Subcutaneous abdominal adipose tissue (tissue), 5 donors: ENCODE measurements around the gene IKZF1.

Experiments
- H3K27ac ChIP-seq: one replicate; pipeline ENCODE4 v1.7.0; 2013; ENCODE audit warnings: low read depth, mild to moderate bottlenecking, inconsistent platforms, low read length, moderate library complexity
- H3K27me3 ChIP-seq, 5 donors: one replicate each; pipeline ENCODE4 v1.7.0; 2013; ENCODE audit warnings: low read length in 5 of 5, inconsistent platforms in 1 of 5; ENCODE audit not compliant: control insufficient read depth in 5 of 5, insufficient read depth in 4 of 5
- H3K36me3 ChIP-seq, 5 donors: one replicate each; pipeline ENCODE4 v1.7.0; 2013; ENCODE audit warnings: low read length in 5 of 5; ENCODE audit not compliant: control insufficient read depth in 5 of 5, insufficient read depth in 5 of 5
- H3K4me1 ChIP-seq, 5 donors: one replicate each; pipeline ENCODE4 v1.7.0; 2013; ENCODE audit warnings: low read length in 5 of 5, mild to moderate bottlenecking in 3 of 5, moderate library complexity in 1 of 5; ENCODE audit not compliant: control insufficient read depth in 5 of 5, insufficient read depth in 5 of 5
- H3K4me3 ChIP-seq, 5 donors: one replicate each; pipeline ENCODE4 v1.7.0; 2013; ENCODE audit warnings: low read length in 5 of 5, low read depth in 1 of 5
- H3K9ac ChIP-seq, 5 donors: one replicate each; pipeline ENCODE4 v1.7.0; 2013; ENCODE audit warnings: low read length in 5 of 5, mild to moderate bottlenecking in 4 of 5, moderate library complexity in 3 of 5
- H3K9me3 ChIP-seq, 5 donors: one replicate each; pipeline ENCODE4 v1.7.0; 2013; ENCODE audit warnings: low read length in 5 of 5; ENCODE audit not compliant: control insufficient read depth in 5 of 5
- donor health status: healthy.
- donor health status: healthy.
- donor health status: healthy.
- donor health status: healthy.
- donor health status: healthy.

Gene IKZF1

DNA sequence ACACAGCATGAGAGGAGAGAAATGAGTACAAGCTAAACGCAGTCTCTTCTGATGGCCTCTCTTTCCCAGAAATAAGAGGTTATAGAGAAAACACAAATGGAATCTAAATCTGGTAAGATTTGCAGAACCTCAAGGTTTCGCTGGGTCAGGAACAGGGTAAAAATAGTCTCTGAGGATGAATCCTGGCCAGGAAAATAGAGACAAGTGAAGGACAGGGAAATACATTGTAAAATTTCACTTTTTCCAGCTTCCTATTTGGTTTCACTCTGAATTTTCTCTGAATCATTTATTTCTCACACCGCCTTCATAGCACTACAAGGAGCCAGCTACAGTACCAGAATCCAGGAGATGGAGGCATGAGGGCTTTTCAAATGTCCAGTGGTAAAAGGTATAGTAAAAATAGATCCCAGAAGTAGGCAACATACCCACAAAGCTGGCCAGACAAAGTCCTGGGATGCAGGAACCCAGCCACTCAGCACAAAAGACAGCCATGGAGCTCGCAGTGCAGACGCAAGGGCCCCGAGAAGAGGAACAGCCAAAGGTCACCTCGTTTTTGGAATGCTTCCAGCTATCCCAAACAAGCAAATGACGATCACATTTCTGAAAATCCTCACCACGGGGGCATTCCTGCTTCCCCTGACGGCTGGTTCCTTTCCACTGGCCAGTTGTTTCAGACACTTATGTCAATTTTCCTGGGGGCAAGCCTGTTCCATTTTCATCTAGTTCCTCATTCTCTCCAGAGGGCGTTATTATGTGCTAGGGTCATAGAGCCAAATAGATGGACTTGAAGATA is 21.5 kb upstream of the IKZF1 start:
- no peaks in the 10 kb centered on the region for H3K36me3 ChIP-seq
- no peak overlapping the region for H3K27ac ChIP-seq
- no peaks in the 10 kb centered on the region for H3K9me3 ChIP-seq
- H3K4me3 ChIP-seq = no peak overlapping the region
- H3K9ac ChIP-seq = no peak overlapping the region
- peaks cover 0 to 7% (median 5%) of the 10 kb centered on the region in 5 donors for H3K4me1 ChIP-seq
- peaks cover 0 to 3% (median 0%) of the 10 kb centered on the region in 5 donors for H3K27me3 ChIP-seq

DNA sequence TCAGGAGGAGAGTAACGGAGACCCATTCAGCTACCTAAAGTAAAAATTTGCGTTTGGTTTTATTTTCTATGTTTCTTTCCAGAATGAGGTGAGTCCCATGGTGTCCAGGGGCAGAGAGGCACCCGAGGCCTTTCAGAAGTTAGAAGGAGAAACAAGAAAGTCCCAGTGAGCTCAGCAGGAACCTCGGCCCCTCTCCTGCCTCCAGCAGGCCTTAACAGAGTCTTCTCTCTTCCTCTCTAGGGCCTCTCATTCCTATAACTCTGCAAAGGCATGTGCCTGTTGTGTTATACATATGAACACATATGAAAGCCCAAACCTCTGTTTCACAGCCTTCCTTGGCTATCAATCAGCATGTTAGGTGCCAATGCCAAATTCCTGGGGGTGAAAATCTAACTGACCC is 20.8 kb upstream of the IKZF1 start:
- Histone ChIP-seq H3K4me1 (peaks cover 0 to 7% (median 5%) of the 10 kb centered on the region in 5 donors), H3K36me3 (no peaks in the 10 kb centered on the region), H3K27ac (no peak overlapping the region), H3K9me3 (no peaks in the 10 kb centered on the region), H3K27me3 (peaks cover 0 to 3% (median 0%) of the 10 kb centered on the region in 5 donors), H3K4me3 (no peak overlapping the region), H3K9ac (no peak overlapping the region)

- peaks cover 0 to 3% (median 0%) of the 10 kb centered on the region in 5 donors for H3K27me3 ChIP-seq
- no peak overlapping the region for H3K27ac ChIP-seq
- no peaks in the 10 kb centered on the region for H3K36me3 ChIP-seq
- H3K4me1 ChIP-seq = peaks cover 0 to 7% (median 5%) of the 10 kb centered on the region in 5 donors
- no peak overlapping the region for H3K9ac ChIP-seq
- no peak overlapping the region for H3K4me3 ChIP-seq
- no peaks in the 10 kb centered on the region for H3K9me3 ChIP-seq
These were observed 20.2 kb upstream of the IKZF1 start for GRCh38 chr7:50284296-50284695.

- Histone ChIP-seq H3K9ac (no peak overlapping the region), H3K4me1 (peaks cover 0 to 7% (median 5%) of the 10 kb centered on the region in 5 donors), H3K4me3 (no peak overlapping the region), H3K27me3 (peaks cover 0 to 3% (median 0%) of the 10 kb centered on the region in 5 donors), H3K9me3 (no peaks in the 10 kb centered on the region), H3K27ac (no peak overlapping the region), H3K36me3 (no peaks in the 10 kb centered on the region)
These were observed 19.2 kb upstream of the IKZF1 start for GRCh38 chr7:50285269-50285668.

DNA sequence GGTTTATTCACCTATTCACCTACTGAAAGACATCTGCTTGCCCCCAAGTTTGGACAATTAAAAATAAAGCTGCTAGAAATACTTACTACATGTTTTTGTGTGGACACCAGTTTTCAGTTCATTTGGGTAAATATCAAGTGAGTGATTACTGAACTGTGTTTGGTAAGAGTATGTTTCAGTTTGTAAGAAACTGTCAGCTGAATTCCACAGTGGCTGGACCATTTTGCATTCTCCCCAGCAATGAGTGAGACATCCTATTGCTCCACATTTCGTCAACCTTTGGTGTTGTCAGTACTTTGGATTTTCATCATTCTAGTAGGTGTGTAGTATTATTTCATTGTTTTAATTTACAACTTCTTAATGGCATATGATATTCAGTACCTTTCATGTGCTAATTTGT is 17.4 kb upstream of the IKZF1 start:
- no peaks in the 10 kb centered on the region for H3K36me3 ChIP-seq
- no peak overlapping the region for H3K27ac ChIP-seq
- peaks cover 0 to 7% (median 5%) of the 10 kb centered on the region in 5 donors for H3K4me1 ChIP-seq
- peaks cover 0 to 3% (median 0%) of the 10 kb centered on the region in 5 donors for H3K27me3 ChIP-seq
- H3K9ac ChIP-seq = no peak overlapping the region
- H3K9me3 ChIP-seq = no peaks in the 10 kb centered on the region
- H3K4me3 ChIP-seq = no peak overlapping the region

- no peak overlapping the region for H3K4me3 ChIP-seq
- no peaks in the 10 kb centered on the region for H3K4me1 ChIP-seq
- no peaks in the 10 kb centered on the region for H3K27me3 ChIP-seq
- no peak overlapping the region for H3K27ac ChIP-seq
- no peaks in the 10 kb centered on the region for H3K36me3 ChIP-seq
- H3K9ac ChIP-seq = no peak overlapping the region
- H3K9me3 ChIP-seq = no peaks in the 10 kb centered on the region
These were observed 12.3 kb upstream of the IKZF1 start for GRCh38 chr7:50292165-50292757.

- H3K4me3 ChIP-seq = no peak overlapping the region
These were observed 11.8 kb upstream of the IKZF1 start for GRCh38 chr7:50292763-50293162.

DNA sequence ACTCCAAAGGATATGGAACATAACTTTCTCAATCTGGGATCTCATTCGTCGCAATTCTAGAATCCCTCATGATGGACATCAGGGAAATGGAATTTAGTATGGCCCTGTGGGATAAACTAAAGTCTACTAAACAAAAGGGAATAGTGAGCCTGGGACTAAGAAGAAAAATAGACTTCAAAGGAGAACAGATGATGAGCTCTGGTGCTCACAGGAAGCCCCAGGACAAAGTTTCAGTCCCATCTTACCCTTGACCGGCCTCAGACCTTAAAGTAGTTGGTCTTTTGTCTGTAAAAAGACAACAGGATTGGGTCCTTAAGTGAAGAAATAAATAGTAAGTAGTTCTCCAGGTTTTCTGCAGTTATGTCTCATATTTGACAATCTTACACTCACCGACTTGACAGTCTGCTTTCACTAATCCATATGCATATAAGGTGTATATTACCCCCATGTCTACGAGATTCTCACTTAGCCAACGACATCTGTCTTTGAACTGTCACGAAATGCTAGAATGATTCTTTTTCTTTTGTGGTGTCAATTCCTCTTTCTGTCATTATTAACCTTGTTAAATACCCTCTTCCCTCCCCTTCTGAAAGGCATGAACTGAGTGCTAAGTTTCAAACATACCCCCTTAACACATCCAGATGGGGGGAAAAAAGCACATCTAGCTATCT is 10.9 kb upstream of the IKZF1 start:
- Histone ChIP-seq H3K27me3 (no peaks in the 10 kb centered on the region), H3K4me3 (no peak overlapping the region), H3K36me3 (no peaks in the 10 kb centered on the region), H3K9me3 (no peaks in the 10 kb centered on the region), H3K27ac (no peak overlapping the region), H3K4me1 (no peaks in the 10 kb centered on the region), H3K9ac (no peak overlapping the region)

More at GRCh38 chr7:50292763-50293162, 11.8 kb upstream of the IKZF1 start:
- no peak overlapping the region for H3K9ac ChIP-seq
- H3K36me3 ChIP-seq = no peaks in the 10 kb centered on the region
- H3K27ac ChIP-seq = no peak overlapping the region
- no peaks in the 10 kb centered on the region for H3K9me3 ChIP-seq
- H3K4me1 ChIP-seq = no peaks in the 10 kb centered on the region
- no peaks in the 10 kb centered on the region for H3K27me3 ChIP-seq

DNA sequence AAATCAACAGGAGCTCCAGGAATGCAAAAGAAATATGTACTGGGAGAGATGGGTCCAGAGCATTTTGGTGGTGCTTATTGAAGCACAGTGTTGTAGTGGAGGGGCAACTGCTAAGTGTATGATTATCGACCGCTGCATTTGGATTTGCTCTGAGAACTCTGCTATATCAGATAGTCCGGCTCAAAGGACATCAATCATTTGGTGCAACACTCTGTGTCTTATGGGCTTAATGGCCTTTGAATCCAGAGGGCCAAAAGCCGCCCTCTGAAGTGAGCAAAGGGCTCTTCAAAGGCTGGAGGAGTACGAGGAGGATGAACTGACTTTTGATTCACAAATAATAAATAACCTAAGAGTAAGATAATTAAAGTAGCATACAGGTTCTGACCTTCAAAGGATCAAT is 9.4 kb upstream of the IKZF1 start:
- H3K4me1 ChIP-seq = no peaks in the 10 kb centered on the region
- no peak overlapping the region for H3K4me3 ChIP-seq
- H3K27me3 ChIP-seq = peaks cover 0 to 3% (median 0%) of the 10 kb centered on the region in 5 donors
- H3K9ac ChIP-seq = no peak overlapping the region
- no peaks in the 10 kb centered on the region for H3K36me3 ChIP-seq
- H3K9me3 ChIP-seq = no peaks in the 10 kb centered on the region
- H3K27ac ChIP-seq = no peak overlapping the region

- H3K4me3 ChIP-seq = no peak overlapping the region
- H3K9me3 ChIP-seq = no peaks in the 10 kb centered on the region
- H3K27ac ChIP-seq = no peak overlapping the region
- H3K36me3 ChIP-seq = no peaks in the 10 kb centered on the region
- no peaks in the 10 kb centered on the region for H3K4me1 ChIP-seq
- no peak overlapping the region for H3K9ac ChIP-seq
- H3K27me3 ChIP-seq = peaks cover 0 to 3% (median 0%) of the 10 kb centered on the region in 5 donors
These were observed 7.7 kb upstream of the IKZF1 start for GRCh38 chr7:50296799-50297198.
